Measurements from ENCODE around the gene ANKS3. TPM values are rescaled to one million over a fixed set of nuclear protein-coding genes. Genes with fewer than 3 reads are reported as not detected.

Gene ANKS3
- polyA plus RNA-seq, 1 of the 3 experiments (the other 2 are of a cell fraction): 42.2 TPM

- TF ChIP-seq USF2 (IDR thresholded peaks at IDR 0.05; ENCODE audit: borderline replicate concordance, low read depth, low read length) (no peak), RFX5 (IDR thresholded peaks at IDR 0.05; ENCODE audit: low read length) (no peak), REST (IDR thresholded peaks at IDR 0.05; ENCODE audit: low read depth, low read length) (no peak), TEAD4 (IDR thresholded peaks at IDR 0.05; ENCODE audit: borderline replicate concordance, insufficient read depth) (no peak), FOXJ3 (CRISPR knock-in tag; IDR thresholded peaks at IDR 0.05) (no peak), GATA2 (CRISPR knock-in tag; IDR thresholded peaks at IDR 0.05) (no peak), NFIC (IDR thresholded peaks at IDR 0.05; ENCODE audit: borderline replicate concordance) (no peak)
Measured at GRCh38 chr16:4687946-4688673, 46.0 kb downstream of the ANKS3 start (continued).

- Histone ChIP-seq H3K27me3 (ENCODE audit: insufficient read depth) (no peaks in the 10 kb centered on the region), H3K9me2 (no peaks in the 10 kb centered on the region), H3K36me3 (replicated peaks in 1 of 2; ENCODE audit: control insufficient read depth in 1 of 2, insufficient read depth in 2 of 2, low read length in 1 of 2) (peaks cover 0 to 45% of the 10 kb centered on the region in 2 experiments), H3K4me2 (no peak overlapping the region), H3K79me2 (ENCODE audit: insufficient read depth) (no peaks in the 10 kb centered on the region), H3K4me1 (ENCODE audit: control insufficient read depth in 1 of 2, insufficient read depth in 2 of 2, low read depth in 1 of 2, low read length in 1 of 2) (peaks cover 0 to 6% of the 10 kb centered on the region in 2 experiments; a peak in 1 of 4 replicates), H3K9me3 (no peaks in the 10 kb centered on the region), H2AFZ (ENCODE audit: low read depth) (no peak overlapping the region), H3K27ac (ENCODE audit: low read depth in 2 of 2, low read length in 1 of 2) (no peak overlapping the region), H3K4me3 (ENCODE audit: low read depth in 2 of 2, low read length in 1 of 2) (no peak overlapping the region), H3K9ac (no peak overlapping the region), H4K20me1 (ENCODE audit: insufficient read depth) (no peaks in the 10 kb centered on the region), H3F3A (replicated peaks; ENCODE audit: insufficient read depth) (no peaks in the 10 kb centered on the region)
- DNase-seq: no peak
- 85% methylated on average over 4 of the region's 8 CpGs for WGBS (ENCODE audit: low lambda C conversion rate)
- CTCF ChIA-PET: no interaction called here
- TF ChIP-seq SMC3 (IDR thresholded peaks at IDR 0.05; ENCODE audit: low read depth, low read length) (no peak), YY1 (IDR thresholded peaks at IDR 0.05; ENCODE audit: low read depth) (no peak), PBX3 (IDR thresholded peaks at IDR 0.05) (no peak), MAX (IDR thresholded peaks at IDR 0.05; ENCODE audit: low read depth) (no peak), FOXJ3 (CRISPR knock-in tag; IDR thresholded peaks at IDR 0.05) (no peak), CHD2 (IDR thresholded peaks at IDR 0.05; ENCODE audit: low read length, partially characterized antibody) (no peak), NFIC (IDR thresholded peaks at IDR 0.05; ENCODE audit: borderline replicate concordance) (no peak), FOSL2 (IDR thresholded peaks at IDR 0.05; ENCODE audit: borderline replicate concordance, low read depth) (no peak), RCOR1 (IDR thresholded peaks at IDR 0.05; ENCODE audit: low read length) (no peak), POLR2AphosphoS5 (IDR thresholded peaks at IDR 0.05; ENCODE audit: low read depth, low read length) (no peak), USF1 (IDR thresholded peaks at IDR 0.05; ENCODE audit: borderline replicate concordance, low read depth) (no peak), TCF12 (IDR thresholded peaks at IDR 0.05) (no peak), RAD21 (IDR thresholded peaks at IDR 0.05; ENCODE audit: low read length) (no peak), ELF1 (IDR thresholded peaks at IDR 0.05) (no peak), SIN3A (IDR thresholded peaks at IDR 0.05; ENCODE audit: borderline replicate concordance, low read depth, low read length) (no peak), TEAD4 (IDR thresholded peaks at IDR 0.05; ENCODE audit: borderline replicate concordance, insufficient read depth) (no peak), CTCF (IDR thresholded peaks at IDR 0.05) (no peak), RFX5 (IDR thresholded peaks at IDR 0.05; ENCODE audit: low read length) (no peak), GABPA (IDR thresholded peaks at IDR 0.05; ENCODE audit: low read depth) (no peak)
- POLR2A ChIA-PET: no interaction called here
Measured at GRCh38 chr16:4687416-4687815, 46.7 kb downstream of the ANKS3 start.
